ENCODE results near the gene TSPEAR.
"Not testable (repeated sequence)": the region's sequence is repeated elsewhere in the genome, so short reads cannot be mapped to it uniquely, and the experiment has no call there.

The TSPEAR gene

GRCh38 chr21:44695184-44695583 lies 16.2 kb downstream of the TSPEAR start:
- Mint-ChIP-seq H3K4me3 (no peak overlapping the region), H3K4me1 (ENCODE audit: low read depth) (peaks cover 14% of the 10 kb centered on the region), H3K9me3 (peaks cover 10% of the 10 kb centered on the region), H3K36me3 (ENCODE audit: low read depth) (no peaks in the 10 kb centered on the region), H3K27ac (no peak overlapping the region), H3K27me3 (peaks cover 31% of the 10 kb centered on the region)
- no peak for DNase-seq

GRCh38 chr21:44694776-44695175 lies 16.6 kb downstream of the TSPEAR start:
- Mint-ChIP-seq H3K27ac (no peak overlapping the region), H3K27me3 (peaks cover 27% of the 10 kb centered on the region), H3K9me3 (peaks cover 10% of the 10 kb centered on the region), H3K4me3 (no peak overlapping the region), H3K4me1 (ENCODE audit: low read depth) (peaks cover 14% of the 10 kb centered on the region), H3K36me3 (ENCODE audit: low read depth) (no peaks in the 10 kb centered on the region)
- no peak for DNase-seq

DNA sequence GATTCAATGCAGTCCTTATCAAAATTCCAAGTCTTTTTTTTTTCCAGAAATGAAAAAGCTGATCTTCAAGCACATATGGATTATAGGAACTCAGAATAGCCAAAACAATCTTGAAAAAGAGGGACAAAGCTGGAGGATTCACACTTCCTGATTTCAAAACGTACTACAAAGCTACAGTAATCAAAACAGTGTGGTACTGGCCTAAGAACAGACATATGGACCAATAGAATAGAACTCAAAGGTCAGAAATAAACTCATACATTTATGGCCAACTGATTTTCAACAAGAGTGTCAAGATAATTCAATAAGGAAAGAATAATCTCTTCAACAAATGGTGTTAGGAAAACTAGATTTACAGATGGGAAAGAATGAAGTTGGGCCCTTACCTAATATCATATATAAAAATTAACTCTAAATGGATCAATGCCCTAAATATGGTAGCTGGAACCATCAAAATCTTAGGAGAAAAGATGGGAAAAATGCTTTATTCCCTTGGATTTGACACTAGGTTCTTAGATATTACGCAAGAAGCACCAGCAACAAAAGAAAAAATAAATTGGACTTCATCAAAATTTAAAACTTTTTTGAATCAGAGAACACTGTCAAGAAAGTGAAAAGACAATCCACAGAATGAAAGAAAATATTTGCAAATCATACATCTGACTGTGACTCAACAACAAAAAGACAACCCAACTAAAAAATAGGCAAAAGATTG lies 18.4 kb downstream of the TSPEAR start:
- peaks cover 14% of the 10 kb centered on the region for H3K4me1 Mint-ChIP-seq (ENCODE audit: low read depth)
- no peak overlapping the region for H3K4me3 Mint-ChIP-seq
- peaks cover 10% of the 10 kb centered on the region for H3K9me3 Mint-ChIP-seq
- no peak for DNase-seq
- no peaks in the 10 kb centered on the region for H3K36me3 Mint-ChIP-seq (ENCODE audit: low read depth)
- H3K27ac Mint-ChIP-seq: no peak overlapping the region
- H3K27me3 Mint-ChIP-seq: peaks cover 12% of the 10 kb centered on the region

DNA sequence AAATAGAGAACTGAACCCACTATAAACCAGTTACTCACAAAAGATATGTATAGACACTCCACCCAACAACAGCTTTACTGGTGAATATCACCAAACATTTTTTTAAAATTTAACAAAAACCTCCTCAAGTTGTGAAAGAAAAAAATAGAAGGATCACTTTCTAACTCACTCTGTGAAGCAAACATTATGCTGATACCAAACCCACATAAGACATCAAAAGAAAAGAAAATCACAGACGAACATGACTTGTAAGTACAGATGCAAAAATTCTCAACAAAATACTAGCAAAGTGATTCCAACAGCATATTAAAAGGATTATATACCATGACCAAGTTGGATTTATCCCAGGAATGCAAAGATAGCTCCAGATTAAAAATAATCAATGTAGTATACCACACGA lies 19.7 kb downstream of the TSPEAR start:
- H3K27ac Mint-ChIP-seq: no peak overlapping the region
- peaks cover 10% of the 10 kb centered on the region for H3K9me3 Mint-ChIP-seq
- peaks cover 1% of the 10 kb centered on the region for H3K27me3 Mint-ChIP-seq
- DNase-seq: no peak
- no peak overlapping the region for H3K4me3 Mint-ChIP-seq
- no peaks in the 10 kb centered on the region for H3K36me3 Mint-ChIP-seq (ENCODE audit: low read depth)
- peaks cover 15% of the 10 kb centered on the region for H3K4me1 Mint-ChIP-seq (ENCODE audit: low read depth)

- H3K4me1 Mint-ChIP-seq (ENCODE audit: low read depth): peaks cover 19% of the 10 kb centered on the region
- DNase-seq; H3K36me3 Mint-ChIP-seq (ENCODE audit: low read depth); H3K4me3 Mint-ChIP-seq; H3K27ac Mint-ChIP-seq; H3K27me3 Mint-ChIP-seq: not testable (repeated sequence)
- H3K9me3 Mint-ChIP-seq: peaks cover 10% of the 10 kb centered on the region
Measured at GRCh38 chr21:44689740-44690139, 21.6 kb downstream of the TSPEAR start.

GRCh38 chr21:44687671-44688070 lies 23.7 kb downstream of the TSPEAR start:
- H3K4me3 Mint-ChIP-seq: no peak overlapping the region
- peaks cover 4% of the 10 kb centered on the region for H3K9me3 Mint-ChIP-seq

DNA sequence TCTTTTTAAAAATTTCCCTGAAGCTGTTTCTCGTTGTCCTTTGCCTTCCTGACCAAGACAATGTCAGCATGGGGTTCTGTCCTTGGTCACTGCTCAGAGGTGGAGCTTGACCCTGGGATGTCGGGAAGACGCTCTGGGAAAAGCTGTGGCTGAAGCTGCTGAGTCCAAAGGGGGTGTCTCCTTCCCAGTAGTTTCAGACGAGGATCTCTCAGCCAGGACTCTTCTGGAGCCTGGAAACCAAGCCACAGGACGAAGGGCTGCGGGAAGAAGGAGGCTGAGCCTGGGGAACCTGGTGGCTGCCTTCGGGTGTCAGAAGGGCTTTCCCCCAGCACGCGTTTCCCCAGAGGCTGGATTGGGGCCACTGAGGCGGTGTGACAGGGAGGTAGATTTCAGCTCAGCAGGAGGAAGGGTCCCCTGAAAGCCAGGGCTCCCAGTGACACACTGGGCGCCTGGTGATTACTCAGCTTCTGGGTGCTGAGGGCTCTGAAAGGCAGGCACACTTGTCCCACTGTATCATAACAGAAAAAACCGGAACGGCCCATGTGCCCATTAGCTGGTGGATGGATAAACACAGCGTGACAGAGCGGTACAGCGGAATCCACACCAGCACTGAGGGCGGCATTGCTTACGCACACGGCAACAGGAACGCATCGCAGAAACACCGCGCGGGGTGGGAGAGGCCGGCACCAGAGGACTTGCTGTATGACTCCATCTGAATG lies 24.4 kb downstream of the TSPEAR start:
- Mint-ChIP-seq H3K27me3 (peaks cover 7% of the 10 kb centered on the region), H3K4me3 (no peak overlapping the region), H3K36me3 (ENCODE audit: low read depth) (no peaks in the 10 kb centered on the region), H3K9me3 (no peaks in the 10 kb centered on the region), H3K27ac (no peak overlapping the region), H3K4me1 (ENCODE audit: low read depth) (peaks cover 16% of the 10 kb centered on the region)
- DNase-seq: no peak

More at GRCh38 chr21:44687671-44688070, 23.7 kb downstream of the TSPEAR start:
- DNase-seq: no peak
- Mint-ChIP-seq H3K27me3 (peaks cover 7% of the 10 kb centered on the region), H3K4me1 (ENCODE audit: low read depth) (peaks cover 16% of the 10 kb centered on the region), H3K36me3 (ENCODE audit: low read depth) (no peaks in the 10 kb centered on the region), H3K27ac (no peak overlapping the region)

DNA sequence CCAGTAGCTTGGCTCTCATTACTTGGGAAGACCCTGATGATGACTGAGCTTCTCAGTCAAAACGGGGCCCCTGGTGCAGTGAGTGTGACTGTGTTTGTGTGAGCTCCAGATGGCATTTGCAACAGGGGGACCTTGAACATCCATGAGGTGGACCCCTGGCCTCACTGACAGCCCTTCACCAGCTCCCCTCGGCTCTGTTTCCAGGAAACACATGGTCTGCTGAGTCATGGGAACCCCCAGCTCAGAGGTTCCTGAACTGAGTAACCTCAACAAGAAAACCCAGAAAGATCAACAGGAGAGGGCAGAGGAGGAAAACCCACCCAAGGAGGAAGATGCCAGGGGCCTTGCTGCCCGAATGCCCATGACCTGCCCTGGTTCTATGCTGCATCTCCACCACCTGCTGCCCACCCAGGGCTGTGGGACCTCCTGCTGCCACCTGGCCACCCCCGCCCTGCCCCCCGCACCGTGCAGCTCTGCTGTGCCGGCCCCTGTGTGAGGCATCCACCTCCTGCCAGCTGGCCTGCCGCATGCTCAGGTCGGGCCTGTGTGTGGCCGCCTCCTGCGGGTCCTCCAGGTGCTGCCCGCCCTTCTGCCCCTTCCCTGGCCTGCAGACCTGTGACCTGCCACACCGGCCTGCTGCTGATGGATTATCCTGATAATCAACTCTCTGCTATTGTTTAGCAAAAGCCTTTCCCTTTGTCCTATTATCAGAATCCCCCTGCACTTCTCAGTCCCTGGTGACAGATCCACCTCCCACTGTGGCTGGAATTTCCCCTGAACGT lies 25.2 kb downstream of the TSPEAR start:
- Mint-ChIP-seq H3K36me3 (ENCODE audit: low read depth) (no peaks in the 10 kb centered on the region), H3K9me3 (no peaks in the 10 kb centered on the region), H3K27me3 (peaks cover 7% of the 10 kb centered on the region), H3K4me3 (no peak overlapping the region), H3K27ac (no peak overlapping the region), H3K4me1 (ENCODE audit: low read depth) (peaks cover 8% of the 10 kb centered on the region)
- no peak for DNase-seq

- H3K4me1 Mint-ChIP-seq (ENCODE audit: low read depth); H3K9me3 Mint-ChIP-seq; H3K27ac Mint-ChIP-seq; DNase-seq; H3K27me3 Mint-ChIP-seq; H3K36me3 Mint-ChIP-seq (ENCODE audit: low read depth); H3K4me3 Mint-ChIP-seq: not testable (repeated sequence)
Measured at GRCh38 chr21:44685050-44685449, 26.3 kb downstream of the TSPEAR start.

DNA sequence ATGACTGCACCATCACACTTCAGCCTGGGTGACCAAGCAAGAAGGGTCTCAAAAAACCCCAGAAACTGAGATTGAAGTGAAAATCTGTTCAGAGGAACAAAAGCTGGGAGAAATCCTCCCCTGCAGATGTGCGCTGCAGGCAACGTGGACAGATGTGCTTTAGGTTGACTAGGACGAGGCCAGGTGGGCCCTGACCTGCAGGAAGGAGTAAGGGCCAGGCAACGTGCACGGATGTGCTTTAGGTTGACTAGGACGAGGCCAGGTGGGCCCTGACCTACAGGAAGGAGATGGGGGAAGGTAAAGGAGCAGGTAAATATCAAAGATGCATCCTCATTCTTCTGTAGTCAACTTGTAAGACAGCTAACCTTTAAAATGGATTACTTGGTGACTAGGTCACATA lies 26.9 kb downstream of the TSPEAR start:
- no peak for DNase-seq
- Mint-ChIP-seq H3K9me3 (no peaks in the 10 kb centered on the region), H3K4me1 (ENCODE audit: low read depth) (peaks cover 7% of the 10 kb centered on the region), H3K27me3 (peaks cover 7% of the 10 kb centered on the region), H3K27ac (no peak overlapping the region), H3K36me3 (ENCODE audit: low read depth) (no peaks in the 10 kb centered on the region), H3K4me3 (no peak overlapping the region)

DNA sequence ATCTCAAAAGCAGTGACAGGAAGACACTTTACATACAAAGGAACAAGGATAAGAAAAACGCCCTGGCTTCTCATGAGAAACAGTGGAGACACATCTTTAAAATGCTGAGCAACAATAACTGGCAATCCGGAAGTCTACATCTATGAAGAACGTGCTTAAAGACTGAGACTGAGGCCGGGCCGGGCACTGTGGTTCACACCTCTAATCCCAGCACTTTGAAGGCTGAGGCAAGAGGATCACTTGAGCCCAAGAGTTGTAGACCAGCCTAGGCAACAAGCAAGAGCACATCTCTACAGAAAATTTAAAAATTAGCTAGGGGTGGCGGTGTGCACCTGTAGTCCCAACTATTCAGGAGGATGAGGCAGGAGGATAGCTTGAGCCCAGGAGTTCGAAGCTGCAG lies 27.3 kb downstream of the TSPEAR start:
- no peak for DNase-seq
- Mint-ChIP-seq H3K27me3 (peaks cover 7% of the 10 kb centered on the region), H3K36me3 (ENCODE audit: low read depth) (no peaks in the 10 kb centered on the region), H3K4me1 (ENCODE audit: low read depth) (peaks cover 7% of the 10 kb centered on the region), H3K9me3 (no peaks in the 10 kb centered on the region), H3K4me3 (no peak overlapping the region), H3K27ac (no peak overlapping the region)

DNA sequence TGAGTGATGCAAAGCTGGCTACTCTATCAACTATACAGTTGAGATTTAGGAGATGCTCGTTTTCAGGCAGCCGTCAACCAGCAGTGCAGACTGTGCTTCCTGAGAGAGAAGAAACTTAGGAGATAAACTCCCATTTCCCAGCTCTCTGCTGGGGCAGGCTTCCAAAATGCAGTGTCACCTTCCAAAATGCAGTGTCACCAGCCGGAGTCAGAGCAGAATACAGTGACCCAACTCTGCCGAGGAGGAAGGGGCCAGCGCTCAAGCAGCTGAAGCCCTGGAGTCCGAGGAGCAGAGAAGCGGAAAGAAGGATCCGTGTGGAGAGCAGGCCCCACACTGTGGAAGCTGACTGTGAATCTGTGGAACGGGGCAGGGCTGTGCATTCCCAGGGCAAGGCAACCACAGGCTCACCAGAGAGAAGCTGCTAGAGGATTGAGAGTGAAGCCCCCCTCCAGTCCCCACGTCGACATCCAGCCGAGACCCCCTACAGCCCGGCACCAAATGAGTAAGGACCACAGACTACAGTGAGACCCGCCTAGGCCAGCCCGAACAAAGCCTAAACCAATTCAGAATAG lies 28.7 kb downstream of the TSPEAR start:
- no peak overlapping the region for H3K4me3 Mint-ChIP-seq
- DNase-seq: no peak
- no peaks in the 10 kb centered on the region for H3K9me3 Mint-ChIP-seq
- peaks cover 7% of the 10 kb centered on the region for H3K4me1 Mint-ChIP-seq (ENCODE audit: low read depth)
- no peak overlapping the region for H3K27ac Mint-ChIP-seq
- H3K27me3 Mint-ChIP-seq: peaks cover 7% of the 10 kb centered on the region
- no peaks in the 10 kb centered on the region for H3K36me3 Mint-ChIP-seq (ENCODE audit: low read depth)

- Mint-ChIP-seq H3K4me3 (no peak within 1 kb of the TSS), H3K9me3 (no peaks in the 10 kb centered on the region), H3K27me3 (peaks cover 7% of the 10 kb centered on the region), H3K4me1 (ENCODE audit: low read depth) (peaks cover 7% of the 10 kb centered on the region), H3K27ac (no peak within 1 kb of the TSS), H3K36me3 (ENCODE audit: low read depth) (no peaks in the 10 kb centered on the region)
- no peak for DNase-seq
Measured at GRCh38 chr21:44681861-44682579, 29.4 kb downstream of the TSPEAR start, which contains the start of gene KRTAP12-1. Gene KRTAP12-1 (minus strand): TSS chr21:44682163. CDS start chr21:44682123, 40 bp downstream.

DNA sequence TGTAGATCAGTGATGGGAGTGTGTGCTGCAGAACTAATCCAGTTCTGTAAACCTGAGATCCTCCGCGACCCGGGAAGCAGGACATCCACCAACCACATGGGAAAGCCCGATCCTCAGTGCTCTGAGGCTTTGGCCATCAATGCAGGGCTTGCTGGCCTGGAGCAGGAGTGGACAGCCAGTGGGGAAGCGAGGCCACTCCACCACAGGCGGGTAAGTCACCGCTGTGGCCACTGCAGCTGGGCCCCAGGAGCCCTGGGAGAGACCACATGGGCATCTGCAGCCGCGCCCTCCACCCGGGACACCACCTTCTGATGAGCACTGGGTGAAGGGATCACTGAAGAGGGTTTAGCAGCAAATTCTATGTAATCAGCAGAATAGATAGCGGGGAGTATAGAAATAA lies 30.2 kb downstream of the TSPEAR start:
- H3K4me3 Mint-ChIP-seq: no peak overlapping the region
- peaks cover 3% of the 10 kb centered on the region for H3K4me1 Mint-ChIP-seq (ENCODE audit: low read depth)
- no peak for DNase-seq
- peaks cover 4% of the 10 kb centered on the region for H3K27me3 Mint-ChIP-seq
- no peaks in the 10 kb centered on the region for H3K36me3 Mint-ChIP-seq (ENCODE audit: low read depth)
- no peaks in the 10 kb centered on the region for H3K9me3 Mint-ChIP-seq
- no peak overlapping the region for H3K27ac Mint-ChIP-seq
